Activated CD4-positive, alpha-beta T cell treated with anti-CD3 and anti-CD28 coated beads, Interleukin-2, amount 50 U/mL, for 48 hours (primary cell): ENCODE data around the gene AGMO.

Experiments used
- DNase-seq, 2 experiments: peaks; one replicate each; pipeline ENCODE4 v3.0.0-alpha.2; 2020

Gene AGMO

DNA sequence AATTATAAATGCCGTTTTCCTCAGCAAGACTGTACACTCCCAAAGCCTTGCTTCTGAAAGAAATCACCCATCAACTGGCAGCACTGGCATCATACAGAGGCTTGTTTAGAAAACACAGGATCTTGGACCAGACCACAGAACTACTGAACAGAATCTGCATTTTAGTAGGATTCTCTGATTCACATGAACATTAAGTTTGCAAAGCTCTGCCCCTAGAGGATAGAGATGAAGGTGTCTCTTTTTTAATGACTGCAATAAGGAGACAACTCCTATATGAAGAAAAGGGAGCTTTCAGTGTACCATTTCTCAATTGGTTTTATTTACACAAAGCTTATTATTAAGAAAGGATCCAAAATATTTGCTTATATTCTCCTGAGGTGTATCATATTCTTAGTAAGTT lies 172.7 kb downstream of the AGMO start:
- no peak for DNase-seq

GRCh38 chr7:15378494-15379145 lies 183.2 kb downstream of the AGMO start:
- DNase-seq, result no peak

DNA sequence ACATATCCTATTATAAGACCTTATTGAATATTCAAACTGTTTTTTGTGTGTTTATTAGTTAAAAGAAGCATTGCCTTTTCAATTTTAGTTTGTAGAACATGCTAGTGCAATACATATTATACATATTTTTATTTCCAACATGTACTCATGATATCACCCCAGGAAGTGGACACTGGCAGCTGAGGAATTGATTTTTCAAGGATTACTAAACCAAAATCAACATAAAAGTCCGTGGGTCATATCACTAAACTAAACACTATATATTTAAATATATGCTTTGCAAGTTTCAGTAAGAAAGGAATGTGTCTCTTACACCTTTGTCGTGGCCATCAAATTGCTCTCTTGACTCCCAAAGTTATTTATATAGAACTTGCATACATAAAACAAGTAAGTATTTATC lies 185.2 kb downstream of the AGMO start:
- DNase-seq, result no peak

DNA sequence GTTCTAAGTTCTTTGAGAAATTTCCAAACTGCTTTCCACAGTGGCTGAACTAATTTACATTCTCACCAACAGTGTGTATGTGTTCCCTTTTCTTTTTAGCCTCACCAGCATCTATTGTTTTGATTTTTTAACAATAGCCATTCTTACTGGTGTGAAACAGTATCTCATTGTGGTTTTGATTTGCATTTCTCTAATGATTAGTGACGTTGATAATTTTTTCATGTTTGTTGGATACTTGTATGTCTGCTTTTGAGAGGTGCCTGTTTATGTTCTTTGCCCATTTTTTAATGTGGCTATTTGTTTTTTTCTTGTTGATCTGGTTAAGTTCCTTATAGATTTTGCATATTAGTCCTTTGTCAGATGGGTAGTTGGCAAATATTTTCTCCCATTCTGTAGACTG lies 191.4 kb downstream of the AGMO start:
- DNase-seq, result no peak

GRCh38 chr7:15368653-15369052 lies 193.2 kb downstream of the AGMO start:
- no peak for DNase-seq

DNA sequence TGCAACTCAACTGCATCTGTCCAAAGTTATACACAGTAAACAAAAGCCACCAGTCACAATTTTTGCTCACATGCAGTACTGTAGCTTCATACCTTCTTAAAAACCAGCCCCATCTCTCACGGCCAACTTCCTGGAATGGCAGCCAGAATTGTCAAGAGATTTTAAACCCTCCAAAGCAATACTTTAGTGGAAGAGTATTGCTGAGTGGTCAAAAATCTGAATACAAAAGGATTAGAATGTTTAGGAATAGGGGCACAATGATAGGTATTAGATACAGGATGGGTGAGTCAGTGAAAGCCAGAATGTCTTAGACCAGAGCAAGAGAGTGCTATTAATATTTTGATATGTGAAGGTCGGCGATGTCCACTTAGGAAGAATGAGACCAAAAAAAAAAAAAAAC lies 193.9 kb downstream of the AGMO start:
- no peak for DNase-seq

- DNase-seq, result no peak
These were observed 203.7 kb downstream of the AGMO start for GRCh38 chr7:15358112-15358511.

DNA sequence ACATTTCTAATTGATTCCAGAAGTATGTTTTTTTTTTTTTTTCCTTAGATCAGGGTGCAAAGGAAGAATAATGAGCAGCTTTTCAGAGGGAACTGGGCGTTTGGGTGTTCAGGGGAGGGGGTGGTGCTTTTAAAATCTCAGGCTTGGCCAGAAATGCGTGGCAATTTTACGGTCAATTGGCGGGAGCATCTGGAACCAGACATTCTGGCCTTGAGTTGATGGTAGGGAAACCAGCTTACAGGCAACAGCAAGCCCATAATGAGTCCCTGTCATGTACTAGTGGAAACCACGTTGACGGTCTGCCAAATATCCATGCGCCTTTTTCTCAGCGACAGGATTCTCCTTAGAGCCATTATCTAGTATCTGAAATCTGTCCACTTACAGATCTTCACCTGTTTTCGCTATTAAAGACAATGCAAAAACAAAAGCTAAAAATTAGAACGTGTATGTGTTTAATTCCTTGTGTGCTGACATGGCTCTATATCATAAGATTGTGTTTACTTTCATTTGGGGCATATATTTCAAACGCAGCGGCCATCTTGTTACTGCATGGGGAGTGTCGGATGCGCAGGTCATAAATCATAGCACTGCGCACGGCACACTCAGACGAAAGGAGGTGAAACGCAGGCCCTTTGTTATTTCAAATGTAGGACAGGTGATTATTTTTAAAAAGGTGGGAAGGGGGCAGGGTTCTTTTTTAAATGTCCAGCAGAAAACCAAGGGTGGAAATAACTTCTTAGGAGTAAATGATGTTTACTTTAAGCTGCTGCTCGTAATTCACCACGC lies 209.2 kb downstream of the AGMO start:
- no peak for DNase-seq

- no peak for DNase-seq
These were observed 216.6 kb downstream of the AGMO start for GRCh38 chr7:15345216-15345615.

GRCh38 chr7:15341817-15342216 lies 220.0 kb downstream of the AGMO start:
- no peak for DNase-seq

- DNase-seq, result no peak
These were observed 225.7 kb downstream of the AGMO start for GRCh38 chr7:15336146-15336545.

GRCh38 chr7:15335390-15335789 lies 226.4 kb downstream of the AGMO start:
- no peak for DNase-seq

DNA sequence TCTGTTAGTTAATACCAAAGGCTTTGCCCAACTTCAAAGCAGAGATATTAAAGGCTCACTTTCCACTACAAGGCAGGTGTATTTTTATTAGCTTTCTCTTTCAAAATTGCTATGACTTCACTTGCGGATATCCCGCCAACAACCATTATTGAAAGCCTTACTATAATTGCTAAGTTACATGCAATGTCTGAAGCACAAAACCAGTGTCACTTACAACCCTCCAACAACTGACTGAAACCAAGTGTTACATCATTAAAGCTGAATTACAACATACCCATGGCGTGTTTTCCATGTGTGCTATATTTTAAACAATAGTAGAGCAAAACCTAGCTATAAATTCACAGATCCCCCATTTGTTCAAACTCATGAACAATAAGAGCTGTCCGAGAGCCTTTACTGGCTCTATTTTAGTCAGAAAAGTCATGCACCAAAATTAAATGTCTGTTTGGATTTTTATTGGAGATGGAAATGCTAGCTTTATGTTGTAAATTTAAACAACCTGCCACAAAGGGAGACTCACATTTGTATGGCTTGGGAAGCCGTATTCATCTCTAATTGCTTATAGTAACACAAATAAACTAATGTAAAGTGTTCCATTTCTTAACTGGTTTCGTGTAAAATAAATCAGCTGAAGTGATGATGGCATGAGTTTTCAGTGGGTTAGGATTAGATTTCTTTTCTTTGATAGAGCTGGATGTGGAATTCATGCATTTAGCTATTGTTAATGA lies 227.1 kb downstream of the AGMO start:
- no peak for DNase-seq

DNA sequence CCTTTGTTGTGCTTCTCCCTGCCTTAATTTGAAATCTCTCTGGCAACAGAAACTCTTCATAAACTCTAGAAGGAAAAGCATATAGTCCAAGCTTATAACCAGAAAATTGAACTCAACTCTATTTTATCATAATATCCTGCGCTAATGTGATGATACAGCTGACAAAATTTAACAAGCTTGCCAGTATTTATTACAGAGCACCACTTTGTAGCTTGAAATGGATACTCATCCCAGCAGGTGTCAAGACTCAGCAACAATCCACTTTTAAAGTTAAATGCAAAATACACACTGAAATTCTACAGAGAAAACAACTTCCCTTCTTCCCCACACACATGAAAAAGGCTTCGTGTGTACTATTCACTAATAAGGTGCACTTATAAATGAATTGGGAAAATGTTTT lies 228.9 kb downstream of the AGMO start:
- DNase-seq, result no peak

DNA sequence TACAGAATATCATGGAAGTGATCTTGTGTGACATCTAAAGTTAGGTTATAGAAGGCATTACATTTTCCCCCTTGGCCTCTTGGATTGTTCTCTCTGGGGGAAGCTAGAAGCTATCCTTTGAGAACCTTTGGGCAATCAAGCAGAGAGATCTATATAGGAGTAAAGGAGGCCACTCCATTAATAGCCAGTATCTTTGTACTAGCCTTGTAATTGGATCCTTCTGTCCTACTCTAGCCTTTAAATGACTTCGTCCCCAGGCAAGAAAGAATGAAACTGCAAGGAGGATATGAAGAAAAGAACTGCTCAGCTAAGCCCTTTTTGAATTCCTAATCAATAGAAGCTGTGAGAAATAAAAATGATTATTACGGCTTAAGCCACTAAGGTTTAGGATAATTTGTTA lies 230.9 kb downstream of the AGMO start:
- DNase-seq, result no peak

DNA sequence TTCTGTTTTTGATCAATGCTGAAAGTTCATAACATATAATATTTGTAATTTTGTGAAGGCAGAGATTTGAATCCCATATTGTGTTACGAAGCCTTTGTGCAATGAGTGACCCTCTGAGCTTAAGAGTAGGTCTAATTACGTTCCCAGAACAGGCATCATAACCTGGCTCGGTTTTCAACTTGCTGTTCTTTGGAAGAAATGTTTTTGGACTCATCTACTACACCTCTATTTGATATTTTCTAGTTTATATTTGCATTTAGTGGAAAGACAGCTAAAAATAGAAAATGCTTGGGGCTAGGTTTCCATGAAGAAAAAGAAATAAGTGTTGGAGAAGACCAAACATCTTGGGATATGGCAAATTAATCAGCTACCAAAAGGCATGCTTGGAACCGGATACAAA lies 234.8 kb downstream of the AGMO start:
- DNase-seq, result no peak

GRCh38 chr7:15326044-15326644 lies 235.7 kb downstream of the AGMO start:
- no peak for DNase-seq

- no peak for DNase-seq
These were observed 238.3 kb downstream of the AGMO start for GRCh38 chr7:15323550-15323949.

DNA sequence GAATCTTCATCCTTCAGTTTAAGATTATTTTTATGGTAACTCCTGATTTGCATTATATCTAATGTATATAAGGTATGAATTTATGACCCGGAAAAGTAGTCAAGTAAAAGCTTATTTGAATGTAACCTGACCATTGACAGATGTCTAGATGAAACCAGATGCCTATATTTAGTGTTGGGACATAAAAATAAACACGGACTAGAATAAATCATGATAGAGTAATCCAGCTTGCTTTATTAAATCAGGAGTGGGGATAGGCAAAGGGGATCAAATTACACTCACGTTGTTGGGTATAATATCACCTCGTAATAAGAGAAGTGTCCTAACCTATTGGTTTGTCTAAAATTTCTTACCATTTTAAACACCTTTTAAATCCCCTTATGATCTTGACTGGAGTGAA lies 244.6 kb downstream of the AGMO start:
- no peak for DNase-seq

GRCh38 chr7:15315678-15316077 lies 246.1 kb downstream of the AGMO start:
- DNase-seq, result no peak

GRCh38 chr7:15314922-15315321 lies 246.9 kb downstream of the AGMO start:
- no peak for DNase-seq

DNA sequence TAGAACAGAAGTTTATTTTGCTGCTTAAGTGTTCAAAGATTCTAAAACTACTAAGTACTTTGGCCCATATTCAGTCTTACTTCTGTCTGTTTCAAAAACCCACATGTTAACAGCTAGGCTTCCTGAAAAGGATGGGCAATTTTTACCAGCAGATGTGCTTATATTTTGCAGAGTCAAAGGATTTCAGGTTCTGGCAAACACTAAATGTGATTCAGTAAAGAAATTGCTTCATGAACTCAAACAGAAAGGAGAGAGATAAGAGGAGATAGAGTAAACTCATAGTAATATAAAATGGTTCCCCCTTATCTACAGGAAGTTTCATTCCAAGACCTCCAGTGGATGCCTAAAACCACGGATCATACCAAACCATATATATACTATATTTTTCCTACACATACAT lies 248.5 kb downstream of the AGMO start:
- DNase-seq, result no peak

- no peak for DNase-seq
These were observed 251.9 kb downstream of the AGMO start for GRCh38 chr7:15309872-15310271.

GRCh38 chr7:15308821-15309220 lies 253.0 kb downstream of the AGMO start:
- DNase-seq, result no peak
